ENCODE data around the gene CXCL3.

Gene CXCL3

GRCh38 chr4:73992050-73992449 is 46.4 kb downstream of the CXCL3 start:
- H3K4me3 ChIP-seq (ENCODE audit: control insufficient read depth, low read depth, low read length) = no peak overlapping the region
- no peak for TF ChIP-seq CTCF (IDR thresholded peaks at IDR 0.05; ENCODE audit: control insufficient read depth, insufficient read depth, low read depth, low read length, missing control alignments)
- DNase-seq (ENCODE audit: low read depth) = no peak

GRCh38 chr4:73991742-73992000 is 46.8 kb downstream of the CXCL3 start:
- DNase-seq (ENCODE audit: low read depth) = no peak
- no peak overlapping the region for H3K4me3 ChIP-seq (ENCODE audit: control insufficient read depth, low read depth, low read length)
- no peak for TF ChIP-seq CTCF (IDR thresholded peaks at IDR 0.05; ENCODE audit: control insufficient read depth, insufficient read depth, low read depth, low read length, missing control alignments)

DNA sequence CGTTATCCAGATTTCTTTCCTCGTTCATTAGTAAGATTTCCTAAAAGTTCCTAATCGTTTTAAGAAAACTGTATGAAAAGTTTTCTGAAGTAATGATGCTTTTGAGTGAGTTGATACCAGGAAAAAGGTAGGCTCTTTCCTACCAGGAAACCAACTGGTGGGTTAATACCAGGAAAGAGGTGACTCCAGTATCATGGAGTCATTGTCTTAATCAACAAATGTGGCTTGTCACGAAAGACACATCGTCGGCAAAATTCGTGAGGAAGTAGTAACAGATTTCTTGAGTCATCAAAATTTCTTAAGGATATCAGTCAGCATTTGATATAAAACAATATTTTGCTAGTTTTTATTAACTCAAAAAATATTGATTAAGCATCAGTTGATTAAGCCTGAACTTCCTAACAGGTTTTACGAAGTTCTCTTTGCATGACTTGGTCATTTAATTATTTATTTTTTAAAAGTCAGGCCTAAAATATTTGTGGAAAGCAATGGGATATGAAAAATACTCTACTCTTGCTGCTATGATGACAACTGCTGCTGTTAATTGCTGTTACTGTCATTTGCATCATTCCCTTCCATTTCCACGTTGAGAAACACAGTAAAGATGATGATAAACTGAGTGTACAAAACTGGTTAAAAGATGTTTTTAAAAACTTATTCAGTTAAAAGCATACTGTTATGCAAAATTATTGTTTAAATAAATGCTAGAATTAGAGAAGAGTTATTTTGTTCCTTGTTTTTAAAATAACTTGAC is 47.3 kb downstream of the CXCL3 start:
- no peak overlapping the region for H3K4me3 ChIP-seq (ENCODE audit: control insufficient read depth, low read depth, low read length)
- no peak for DNase-seq (ENCODE audit: low read depth)
- TF ChIP-seq CTCF (IDR thresholded peaks at IDR 0.05; ENCODE audit: control insufficient read depth, insufficient read depth, low read depth, low read length, missing control alignments) = no peak

DNA sequence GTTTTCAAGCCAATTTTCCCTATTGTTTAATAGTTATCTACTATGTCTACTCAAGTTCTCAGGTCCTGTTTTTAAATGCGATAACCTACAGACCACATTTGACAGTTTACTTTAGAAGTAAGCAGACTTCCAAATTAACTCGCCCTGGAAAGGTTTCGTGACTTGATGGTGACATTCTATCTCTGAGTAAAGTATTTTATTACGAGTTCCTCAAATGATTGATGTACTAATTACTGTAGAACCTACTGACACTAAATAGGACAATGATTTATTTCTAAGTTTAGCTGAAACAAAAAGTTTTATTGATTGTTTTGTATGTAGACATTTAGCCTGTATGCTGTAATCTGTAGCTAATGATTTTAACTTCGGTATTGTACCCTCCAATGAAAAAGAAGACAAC is 48.6 kb downstream of the CXCL3 start:
- H3K4me3 ChIP-seq (ENCODE audit: control insufficient read depth, low read depth, low read length) = no peak overlapping the region
- no peak for TF ChIP-seq CTCF (IDR thresholded peaks at IDR 0.05; ENCODE audit: control insufficient read depth, insufficient read depth, low read depth, low read length, missing control alignments)
- DNase-seq (ENCODE audit: low read depth) = no peak

GRCh38 chr4:73989031-73989430 is 49.5 kb downstream of the CXCL3 start:
- no peak for TF ChIP-seq CTCF (IDR thresholded peaks at IDR 0.05; ENCODE audit: control insufficient read depth, insufficient read depth, low read depth, low read length, missing control alignments)
- no peak overlapping the region for H3K4me3 ChIP-seq (ENCODE audit: control insufficient read depth, low read depth, low read length)
- DNase-seq (ENCODE audit: low read depth) = no peak

DNA sequence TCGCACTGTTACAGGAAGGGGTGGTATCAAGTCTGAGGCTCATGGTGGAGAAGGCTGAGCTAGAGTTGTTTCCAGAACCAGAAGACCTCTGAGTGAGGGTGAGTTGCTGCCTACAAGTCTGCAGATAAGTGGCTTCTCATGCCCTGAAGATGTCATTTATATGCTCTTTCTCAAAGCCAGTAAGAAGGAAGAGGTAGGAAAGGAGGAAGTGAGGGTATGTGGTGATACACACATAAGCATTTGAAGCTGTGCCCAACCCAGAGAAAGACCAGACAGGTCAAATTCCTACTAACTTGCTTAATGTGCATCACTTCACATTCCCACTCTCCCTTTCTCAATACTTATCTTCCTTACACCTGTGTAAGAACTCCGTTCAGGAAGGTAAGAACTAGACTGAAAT is 50.4 kb downstream of the CXCL3 start, which contains the start of gene PPBP:
TSS of gene PPBP (minus strand) at position 130 of the 400 bp plus-strand sequence. CDS start at position 43, 87 bp downstream.
- no peak for DNase-seq (ENCODE audit: low read depth)
- H3K4me3 ChIP-seq (ENCODE audit: control insufficient read depth, low read depth, low read length) = no peak within 1 kb of the TSS
- TF ChIP-seq CTCF (IDR thresholded peaks at IDR 0.05; ENCODE audit: control insufficient read depth, insufficient read depth, low read depth, low read length, missing control alignments) = no peak
